ENCODE data around the gene JAZF1. TPM values are rescaled to one million over a fixed set of nuclear protein-coding genes. Genes with fewer than 3 reads are reported as not detected.

Gene JAZF1
- total and polyA plus RNA-seq, 2 of the 4 experiments (the other 2 are of a cell fraction), result 8.4 to 10.5 TPM

GRCh38 chr7:27916372-27916771 lies 264.2 kb downstream of the JAZF1 start:
- Histone ChIP-seq H3K27me3 (ENCODE audit: control insufficient read depth, insufficient read depth, low read length) (no peaks in the 10 kb centered on the region), H3K27ac (ENCODE audit: insufficient read depth, low read length) (no peak overlapping the region), H3K36me3 (ENCODE audit: control insufficient read depth, insufficient read depth, low read length) (no peaks in the 10 kb centered on the region), H3K18ac (ENCODE audit: low read depth, low read length) (no peak overlapping the region), H2BK20ac (ENCODE audit: low read depth, low read length) (no peak overlapping the region), H2BK15ac (ENCODE audit: low read depth, low read length) (no peak overlapping the region), H4K8ac (ENCODE audit: low read depth in 2 of 2, low read length in 2 of 2) (no peak overlapping the region), H4K5ac (ENCODE audit: low read depth, low read length) (no peak overlapping the region), H2AK9ac (replicated peaks; ENCODE audit: low read depth, low read length, poor library complexity) (no peak overlapping the region), H3K9me1 (ENCODE audit: insufficient read depth, low read length) (peaks cover 9% of the 10 kb centered on the region), H4K20me1 (ENCODE audit: insufficient read depth, low read length) (peaks cover 8% of the 10 kb centered on the region; the same call in 1 of the 2 replicates), H2BK5ac (ENCODE audit: low read depth, low read length, poor library complexity, severe bottlenecking) (no peak overlapping the region), H3K4me1 (ENCODE audit: control insufficient read depth, insufficient read depth, low read length) (peaks cover 8% of the 10 kb centered on the region; the same call in 1 of the 2 replicates), H3K4me2 (ENCODE audit: low read depth, low read length) (no peak overlapping the region), H3K4ac (ENCODE audit: low read depth, low read length) (no peak overlapping the region), H3K9ac (ENCODE audit: low read depth, low read length) (no peak overlapping the region), H2AFZ (replicated peaks; ENCODE audit: low read length, poor library complexity) (no peak overlapping the region), H2BK120ac (ENCODE audit: low read depth, low read length) (no peak overlapping the region), H3K23ac (ENCODE audit: low read depth, low read length) (no peak overlapping the region), H3K9me3 (ENCODE audit: control insufficient read depth, insufficient read depth, low read length) (no peaks in the 10 kb centered on the region), H3K79me1 (ENCODE audit: low read depth in 1 of 2, low read length in 2 of 2) (peaks cover 18 to 40% of the 10 kb centered on the region in 2 experiments), H2AK5ac (ENCODE audit: low read depth, low read length) (no peak overlapping the region), H3K14ac (replicated peaks; ENCODE audit: low read depth, low read length) (no peak overlapping the region), H3K4me3 (ENCODE audit: insufficient read depth, low read depth, low read length) (no peak overlapping the region), H3K56ac (ENCODE audit: extremely low read depth, insufficient read depth, low read length) (no peak overlapping the region), H4K91ac (ENCODE audit: insufficient read depth, low read depth, low read length) (no peak overlapping the region)
- POLR2A ChIA-PET (ENCODE audit: unreplicated experiment), result no interaction called here
- in situ Hi-C loops (cut with MboI; ENCODE audit: low sequenced_read_pairs), result no loop called here
- DNase-seq (no peak), ATAC-seq (ENCODE audit: low read depth) (no peak)
- BruUV-seq (replicated peaks), result no TSS peak
- intact Hi-C loops (cut with micrococcal nuclease), result no loop called here
- TF ChIP-seq CTCF (conservative IDR thresholded peaks at IDR 0.05; ENCODE audit: low read depth, low read length), result no peak
- TF ChIP-seq POLR2A (IDR thresholded peaks at IDR 0.05; ENCODE audit: low read depth, low read length), result no peak
- TF ChIP-seq NFE2L2 (IDR thresholded peaks at IDR 0.05; ENCODE audit: low read depth, low read length), result no peak
- no peak for TF ChIP-seq RFX5 (IDR thresholded peaks at IDR 0.05; ENCODE audit: low read depth, low read length)
- TF ChIP-seq USF2 (IDR thresholded peaks at IDR 0.05; ENCODE audit: low read depth, low read length), result no peak
- TF ChIP-seq ELK1 (IDR thresholded peaks at IDR 0.05; ENCODE audit: borderline replicate concordance, low read depth, low read length), result no peak
- no peak for TF ChIP-seq FOS (IDR thresholded peaks at IDR 0.05; ENCODE audit: low read depth, low read length)
- no peak for TF ChIP-seq SMC3 (IDR thresholded peaks at IDR 0.05; ENCODE audit: low read depth, low read length)
- no peak for TF ChIP-seq CHD1 (IDR thresholded peaks at IDR 0.05; ENCODE audit: low read depth, low read length)
- TF ChIP-seq CEBPB (IDR thresholded peaks at IDR 0.05; ENCODE audit: low read depth, low read length), result no peak
- no peak for TF ChIP-seq MXI1 (IDR thresholded peaks at IDR 0.05; ENCODE audit: borderline replicate concordance, low read depth, low read length)
- no peak for TF ChIP-seq MAFK (IDR thresholded peaks at IDR 0.05; ENCODE audit: low read depth, low read length)
- TF ChIP-seq RCOR1 (IDR thresholded peaks at IDR 0.05; ENCODE audit: insufficient replicate concordance, low read length), result no peak
- no peak for TF ChIP-seq MAZ (IDR thresholded peaks at IDR 0.05; ENCODE audit: borderline replicate concordance, low read depth, low read length)
- TF ChIP-seq BHLHE40 (IDR thresholded peaks at IDR 0.05; ENCODE audit: low read depth, low read length), result no peak
- no peak for TF ChIP-seq RAD21 (IDR thresholded peaks at IDR 0.05; ENCODE audit: low read length)
- CTCF ChIA-PET, result interaction anchor here (1.4 kb wide), 1 partner anchor 10 kb away, joined by 3 read pairs; no protein-coding TSS in a partner anchor
- WGBS, 2 experiments (ENCODE audit: extremely low coverage in 2 of 2, insufficient read length in 1 of 2), result no CpG with 5 or more reads among the region's 1 CpG
- dilution Hi-C loops (cut with HindIII; ENCODE audit: low sequenced_read_pairs, unreplicated experiment), result no loop called here

Measured in IMR-90 (cell line).